GM18873 (cell line): ENCODE measurements around the gene DAAM2.

Experiments
- ATAC-seq: cut with Tn5 transposase; IDR thresholded peaks from one replicate; pipeline ENCODE4 v1.9.1; 2021; ENCODE audit warnings: mild to moderate bottlenecking, moderate library complexity, moderate number of reproducible peaks; ENCODE audit not compliant: unreplicated experiment, low FRiP score

The DAAM2 gene

DNA sequence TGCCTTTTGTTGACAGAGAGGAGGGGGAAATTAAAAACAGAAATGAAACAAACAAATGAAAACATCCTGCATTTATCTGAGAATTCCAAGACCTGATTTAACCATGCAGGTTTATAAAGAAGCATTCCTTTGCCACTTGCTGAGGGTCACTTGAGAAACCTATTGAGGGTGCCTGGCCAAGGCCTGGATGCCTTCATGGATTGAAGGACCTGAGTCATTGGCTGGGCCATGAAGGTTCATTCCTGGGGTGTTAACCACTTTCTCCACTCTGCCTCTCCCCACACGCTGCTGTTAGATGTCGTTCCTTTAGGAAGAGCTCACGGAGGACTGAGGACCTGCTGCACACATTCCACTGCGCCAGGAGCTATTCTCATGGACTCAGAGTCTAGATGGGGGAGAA is 49.7 kb downstream of the DAAM2 start:
- ATAC-seq, result no peak

DNA sequence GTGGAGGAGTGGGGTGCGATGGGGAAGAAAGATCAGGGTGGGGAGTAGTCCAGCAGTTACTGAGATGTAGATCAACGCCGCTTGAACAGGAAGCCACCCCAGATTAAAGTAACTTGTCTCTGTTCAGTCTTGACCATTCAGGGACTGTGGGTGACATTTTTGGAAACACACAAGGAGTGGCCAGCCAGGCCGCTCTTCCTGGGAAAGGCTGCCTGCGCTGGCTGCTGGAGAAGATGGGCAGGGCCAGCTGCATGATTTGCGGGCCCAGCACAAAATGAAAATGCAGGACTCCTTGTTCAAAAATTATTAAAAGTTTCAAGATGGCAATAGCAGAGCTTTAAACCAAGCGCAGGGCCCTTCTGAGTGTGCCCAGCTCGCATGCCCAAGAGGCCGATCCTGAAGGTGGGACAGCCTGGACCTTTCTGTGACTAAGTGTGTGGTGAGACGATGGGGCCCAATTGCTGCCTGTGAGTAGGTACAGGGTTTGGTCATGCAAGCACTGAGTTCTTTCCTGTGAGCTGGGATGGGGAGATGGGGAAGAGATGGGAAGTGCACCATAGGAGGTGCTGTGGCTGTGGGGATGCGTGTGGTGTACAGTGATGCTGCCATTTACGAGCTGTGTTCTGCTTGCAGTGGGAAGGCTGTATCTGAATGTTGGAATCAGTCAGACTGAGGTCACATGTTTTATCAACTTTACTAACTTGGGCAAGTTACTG is 51.3 kb downstream of the DAAM2 start:
- no peak for ATAC-seq

DNA sequence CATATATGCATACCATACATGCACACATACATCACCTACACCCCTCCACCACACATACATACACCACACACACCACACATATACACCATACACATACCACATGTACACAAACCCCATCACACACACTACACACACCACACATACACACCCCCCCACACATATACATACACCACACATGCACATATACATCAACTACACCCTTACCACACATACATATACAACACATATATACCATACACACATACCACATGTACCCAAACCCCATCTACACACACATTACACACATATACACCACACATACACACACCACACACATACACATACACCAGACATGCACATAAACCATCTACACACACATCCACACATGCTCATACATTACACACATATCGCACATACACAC is 52.7 kb downstream of the DAAM2 start:
- no peak for ATAC-seq

DNA sequence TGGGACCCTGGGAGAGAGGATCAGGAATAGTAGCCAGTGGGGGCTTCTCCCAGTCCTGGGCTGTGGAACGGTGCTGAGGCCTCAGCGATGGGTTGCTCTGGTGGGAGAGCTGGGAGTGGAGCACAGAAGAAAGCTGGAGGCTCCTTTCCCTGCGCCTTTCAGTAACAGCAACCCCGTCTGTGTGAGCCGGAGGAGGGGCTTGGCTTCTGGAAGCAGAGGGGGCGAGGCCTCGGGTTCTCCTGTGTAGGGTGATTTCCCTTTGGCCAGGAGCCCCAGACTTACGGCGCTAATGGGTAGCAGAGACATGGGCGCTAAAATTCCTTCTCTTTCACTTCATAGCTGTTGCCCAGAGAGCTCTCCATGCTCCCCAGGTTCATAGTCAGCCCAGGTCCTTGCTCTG is 55.0 kb downstream of the DAAM2 start:
- ATAC-seq, result no peak

DNA sequence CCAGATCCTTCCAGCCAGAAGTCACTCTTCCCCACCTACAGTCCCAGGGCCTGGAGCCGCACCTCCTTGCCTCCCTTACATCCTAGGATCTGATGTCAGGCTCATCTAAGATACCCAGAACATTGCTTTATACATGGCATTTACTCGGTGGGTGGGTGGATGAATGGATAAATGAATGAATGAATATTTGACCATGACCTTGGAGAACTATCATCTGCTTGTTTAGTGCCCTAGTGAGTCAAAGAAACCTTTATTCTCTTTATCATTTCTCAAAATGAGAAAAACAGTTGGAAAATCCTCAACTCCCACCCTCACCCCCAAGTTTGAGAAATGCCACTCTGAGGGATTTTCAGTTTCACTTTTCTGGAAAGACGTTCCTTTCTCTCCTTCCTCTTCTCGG is 56.0 kb downstream of the DAAM2 start:
- no peak for ATAC-seq

DNA sequence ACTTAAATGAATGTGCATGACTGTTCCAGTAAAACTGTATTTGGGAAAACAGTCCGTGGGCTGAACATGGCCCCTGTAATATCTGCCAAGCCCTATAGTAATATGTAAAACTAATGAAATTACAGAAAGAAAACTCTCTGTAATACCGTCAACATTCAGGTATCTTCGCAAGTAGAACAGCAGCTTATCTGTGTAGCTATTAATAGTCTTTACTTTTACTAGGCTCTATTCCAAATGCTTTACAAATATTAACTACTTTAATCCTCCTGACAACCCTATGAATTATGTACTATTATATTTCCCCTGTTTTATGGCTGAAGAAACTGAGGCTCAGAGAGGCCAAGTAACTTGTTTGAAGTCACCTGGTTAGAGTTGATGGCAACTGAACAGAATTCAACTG is 57.1 kb downstream of the DAAM2 start:
- ATAC-seq, result no peak

DNA sequence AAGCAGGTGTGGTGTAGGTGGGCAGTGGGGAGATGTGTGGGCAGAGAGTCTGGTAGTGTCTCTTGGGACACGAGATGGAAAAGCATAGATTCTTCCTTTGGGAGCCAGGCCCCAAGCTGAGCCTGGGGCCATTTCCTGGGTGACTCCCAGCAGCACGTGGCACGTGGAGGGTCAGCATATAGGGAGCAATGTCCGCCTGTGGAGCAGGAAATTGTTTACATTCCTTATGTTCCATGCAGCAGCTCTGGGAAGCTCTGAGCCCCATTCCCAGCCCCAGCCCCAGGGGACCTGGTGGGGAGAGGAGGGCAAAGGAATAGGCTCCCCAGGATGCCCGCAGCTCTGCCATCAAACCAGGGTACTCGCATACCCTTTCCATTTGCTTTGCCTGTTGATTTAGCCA is 57.6 kb downstream of the DAAM2 start:
- no peak for ATAC-seq

DNA sequence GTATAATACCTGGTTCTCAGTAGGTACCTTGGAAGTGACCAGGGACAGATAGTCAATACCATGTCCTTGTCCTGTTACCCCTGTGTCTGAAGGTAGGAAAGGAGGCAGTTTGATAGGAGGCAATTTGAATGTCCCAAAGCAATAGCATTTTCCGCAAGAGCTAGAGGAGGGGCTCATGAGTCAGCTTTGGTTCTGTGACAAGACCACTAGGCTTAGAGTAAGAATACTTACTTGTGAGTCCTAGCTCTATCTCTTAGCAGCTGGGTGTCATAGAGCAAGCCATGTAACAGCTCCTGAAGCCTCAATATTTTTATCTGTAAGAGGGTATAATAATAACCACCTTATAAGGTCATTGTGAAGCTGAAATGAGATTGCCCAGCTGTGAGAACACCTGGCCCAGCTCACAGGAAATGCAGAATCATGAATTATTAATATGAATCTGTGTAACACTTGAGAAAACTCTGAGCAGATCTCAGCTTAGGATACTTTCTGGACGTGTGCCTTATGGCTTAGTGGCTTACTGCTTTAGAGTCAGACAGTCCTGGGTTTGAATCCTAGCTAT is 58.6 kb downstream of the DAAM2 start:
- ATAC-seq, result no peak

DNA sequence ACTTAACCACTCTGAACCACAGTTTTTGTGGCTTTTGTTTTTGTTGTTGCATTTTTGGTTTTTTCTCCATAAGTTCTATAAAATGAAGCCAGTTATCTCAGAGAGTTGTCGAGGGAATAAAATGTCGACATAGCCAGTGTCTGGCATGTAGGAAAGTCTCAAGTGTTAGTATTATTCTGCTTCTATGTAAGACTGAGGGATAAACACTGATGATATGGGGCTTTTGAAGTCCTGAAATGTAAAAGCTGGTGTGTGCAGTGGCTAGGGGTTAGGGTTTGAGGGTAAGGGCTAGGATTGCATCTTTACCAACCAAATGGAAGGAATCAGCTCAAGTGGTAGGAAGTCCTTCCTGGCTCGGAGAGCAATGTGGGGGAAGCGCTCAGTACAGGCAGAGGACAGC is 59.2 kb downstream of the DAAM2 start:
- no peak for ATAC-seq

DNA sequence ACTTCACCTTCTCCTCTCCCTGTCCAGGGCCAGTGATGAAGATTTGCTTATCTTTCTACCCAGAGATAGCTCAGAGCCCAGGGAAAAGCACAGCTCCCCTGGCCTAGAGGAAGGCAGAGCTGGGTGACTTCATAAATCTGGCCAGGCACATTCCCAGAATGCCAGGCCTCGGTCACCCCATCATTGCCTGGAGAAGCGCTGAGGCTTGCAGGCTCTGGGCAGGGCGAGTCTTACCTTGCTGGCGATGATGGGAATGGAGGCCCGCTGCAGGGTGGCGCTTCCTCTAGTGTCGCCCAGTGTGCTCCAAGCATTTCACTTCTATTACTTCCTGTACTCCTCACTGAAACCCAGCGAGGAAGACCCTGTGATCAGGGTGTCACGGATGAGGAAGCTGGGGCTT is 60.1 kb downstream of the DAAM2 start:
- ATAC-seq, result no peak

DNA sequence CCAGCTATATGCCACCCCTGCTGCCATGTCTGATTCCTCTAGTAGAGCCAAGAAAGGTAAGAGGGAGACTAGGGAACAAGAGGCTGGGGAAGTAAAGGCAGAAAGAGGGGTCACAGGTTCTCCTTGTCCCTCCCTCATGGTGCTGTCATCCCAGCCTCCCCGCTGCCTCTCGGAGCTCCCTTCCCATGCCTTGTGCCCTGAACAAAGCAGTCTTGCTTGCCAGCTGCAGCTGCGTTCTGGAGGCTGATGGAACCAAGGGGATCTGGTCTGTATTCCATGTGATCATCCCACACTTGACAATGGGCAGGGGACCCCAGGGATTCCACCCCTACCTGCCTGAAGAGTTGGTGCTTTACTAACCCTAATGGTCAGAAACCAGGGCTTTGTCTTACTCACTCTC is 61.4 kb downstream of the DAAM2 start:
- ATAC-seq, result no peak

DNA sequence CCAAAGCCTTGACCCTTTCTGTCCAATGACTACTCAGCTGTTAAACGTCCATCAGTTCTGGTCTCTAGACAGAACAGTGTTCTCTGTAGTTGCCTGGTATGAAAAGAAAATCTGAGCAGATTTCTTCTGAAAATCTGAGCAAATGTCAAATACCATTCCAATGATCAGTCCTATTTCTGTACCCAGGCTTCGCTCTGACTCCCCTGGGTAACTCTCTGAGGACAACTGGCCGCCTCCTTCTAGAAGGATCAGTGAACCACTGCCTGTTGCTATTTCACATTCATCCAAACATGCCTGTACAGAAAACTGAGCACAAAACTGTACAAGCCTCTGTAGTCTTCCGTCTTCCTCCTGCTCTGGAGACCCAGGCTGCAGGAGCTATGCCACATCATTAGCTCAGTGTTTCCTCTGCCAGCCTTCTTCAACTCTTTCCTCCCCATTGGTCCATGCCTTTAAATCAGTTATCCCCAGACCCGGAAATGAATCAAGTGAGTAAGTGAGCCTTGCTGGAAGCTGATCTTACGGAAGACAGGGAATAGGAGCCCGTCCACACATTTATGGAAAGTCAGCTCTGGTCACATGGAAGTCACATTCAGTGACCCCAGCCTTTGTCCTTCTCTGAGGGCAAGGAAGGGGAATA is 63.3 kb downstream of the DAAM2 start:
- ATAC-seq, result no peak

DNA sequence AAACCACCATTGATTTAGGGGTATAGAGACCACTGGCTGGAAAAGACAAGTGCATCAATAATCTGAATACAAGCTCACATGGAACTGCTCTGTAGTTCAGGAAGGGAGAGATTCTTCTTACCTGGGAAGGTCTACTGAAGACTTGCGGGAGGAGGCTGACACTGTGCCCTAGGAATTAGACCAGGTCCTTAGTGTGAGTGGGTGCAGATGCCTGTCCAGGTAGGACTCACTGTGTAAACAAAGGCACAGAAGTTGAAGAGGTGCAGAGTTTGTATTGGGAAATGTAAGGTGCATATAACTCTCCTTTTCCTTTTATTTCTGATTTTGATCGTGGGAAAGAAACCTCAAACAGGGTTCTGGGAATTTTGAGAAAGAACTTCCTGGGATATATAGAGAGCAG is 66.8 kb downstream of the DAAM2 start:
- ATAC-seq, result no peak

DNA sequence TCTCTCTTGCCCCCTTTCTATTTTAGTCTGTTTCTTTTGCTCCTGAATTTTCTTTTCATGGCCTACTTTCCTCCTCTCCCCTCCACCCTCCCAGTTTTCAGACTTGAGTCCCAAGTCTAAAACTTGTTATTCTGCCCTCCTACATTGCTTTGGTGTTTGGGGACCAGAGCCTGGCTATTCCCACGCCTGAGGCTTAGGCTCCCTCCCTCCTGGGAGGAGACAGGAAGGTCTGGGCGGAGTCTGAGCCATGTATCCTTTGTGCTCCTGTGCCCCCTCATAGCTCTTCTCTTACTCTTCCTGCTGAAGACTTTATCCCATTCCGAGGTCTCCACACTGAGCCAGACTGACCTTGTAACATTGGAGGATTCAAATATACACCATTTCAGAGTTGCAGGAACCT is 69.5 kb downstream of the DAAM2 start:
- ATAC-seq, result no peak

DNA sequence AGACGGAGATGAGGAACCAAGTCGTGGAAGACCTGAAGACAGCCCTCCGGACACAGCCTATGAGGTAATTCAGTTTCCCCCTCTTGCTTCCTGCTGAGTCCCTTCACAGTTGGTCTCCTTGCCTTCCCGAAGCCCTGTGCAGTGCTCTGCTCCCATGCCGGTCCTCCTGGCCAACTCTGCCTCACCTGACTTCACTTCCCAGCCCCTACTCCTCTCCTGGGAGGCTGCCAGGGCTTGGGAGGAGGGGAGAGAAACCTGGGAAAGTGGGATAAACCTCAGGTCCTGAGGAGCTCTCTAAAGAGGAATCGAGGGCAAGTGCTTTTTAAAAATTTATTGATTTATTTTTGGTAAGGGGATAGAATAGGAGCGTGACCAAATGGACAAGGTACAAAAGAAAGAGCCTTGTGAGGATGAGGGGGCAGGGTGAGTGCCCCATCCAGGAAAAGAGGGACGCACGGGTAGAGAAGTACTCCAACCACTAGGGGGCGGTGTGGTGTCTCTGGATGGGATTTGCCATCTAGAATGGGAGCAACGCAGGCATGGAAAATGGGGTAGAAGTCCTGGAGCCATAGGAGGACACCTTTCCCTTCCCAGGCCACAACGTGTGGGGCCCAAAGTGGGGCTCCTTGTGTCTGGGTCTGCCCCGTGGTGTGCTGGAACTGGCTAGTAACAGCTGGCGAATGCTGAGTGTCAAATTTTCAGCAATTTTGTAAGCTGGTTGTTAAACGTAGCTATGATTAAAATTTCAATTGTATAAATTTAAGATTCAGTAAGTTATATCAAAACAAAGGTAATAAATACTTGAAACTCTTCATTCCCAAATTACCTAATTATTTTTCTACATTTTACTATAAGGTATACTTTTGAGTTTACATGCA is 73.1 kb downstream of the DAAM2 start:
- no peak for ATAC-seq

DNA sequence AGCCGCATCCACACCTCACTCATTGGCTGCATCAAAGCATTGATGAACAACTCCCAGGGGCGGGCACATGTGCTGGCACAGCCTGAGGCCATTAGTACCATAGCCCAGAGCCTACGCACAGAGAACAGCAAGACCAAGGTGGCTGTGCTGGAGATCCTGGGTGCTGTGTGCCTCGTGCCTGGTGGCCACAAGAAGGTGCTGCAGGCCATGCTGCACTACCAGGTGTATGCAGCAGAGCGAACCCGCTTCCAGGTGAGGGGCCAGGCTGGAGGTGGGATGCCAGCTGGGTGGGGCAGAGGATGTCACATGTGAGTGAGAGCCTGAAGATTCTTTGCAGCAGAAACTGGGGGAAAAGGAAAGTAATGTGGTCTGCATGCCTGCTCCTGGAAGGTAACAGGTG is 75.4 kb downstream of the DAAM2 start:
- no peak for ATAC-seq

DNA sequence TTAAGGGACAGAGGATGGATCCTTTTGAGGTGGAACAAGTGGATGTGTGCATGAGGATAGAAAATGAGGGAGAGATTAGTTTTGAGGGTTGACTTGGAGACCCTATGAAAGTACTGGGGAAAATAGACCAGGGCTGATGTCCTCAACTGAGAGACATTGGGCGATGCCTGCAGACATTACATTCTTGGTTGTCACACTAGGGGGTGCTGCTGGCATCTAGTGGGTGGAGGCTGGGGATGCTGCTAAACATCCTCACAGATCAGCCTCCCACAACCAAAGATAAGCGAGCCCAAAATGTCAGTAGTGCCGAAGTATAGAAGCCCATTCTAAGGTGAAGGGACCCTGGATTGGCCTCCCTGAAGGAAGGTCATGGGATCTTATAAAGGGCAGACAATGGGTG is 78.8 kb downstream of the DAAM2 start:
- no peak for ATAC-seq

DNA sequence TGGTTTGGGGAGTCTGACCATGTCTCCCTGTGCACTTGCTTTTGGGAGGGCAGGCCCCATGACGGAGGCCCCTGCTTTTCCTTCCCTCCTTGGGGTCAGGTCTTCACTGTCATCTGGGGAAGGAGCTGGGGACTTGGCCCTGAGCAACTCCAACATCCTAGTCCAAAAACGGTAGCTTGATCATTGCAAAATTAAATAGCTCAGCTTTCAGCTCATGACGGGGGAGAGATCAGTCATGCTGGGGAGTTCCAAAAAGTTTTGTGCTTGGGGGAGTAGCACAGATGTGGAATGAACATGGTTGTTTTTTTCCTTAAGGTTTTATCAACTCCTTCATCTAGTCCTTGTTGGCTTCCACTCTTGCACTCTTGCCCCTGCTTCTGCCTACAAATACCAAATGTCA is 81.3 kb downstream of the DAAM2 start:
- ATAC-seq, result no peak

DNA sequence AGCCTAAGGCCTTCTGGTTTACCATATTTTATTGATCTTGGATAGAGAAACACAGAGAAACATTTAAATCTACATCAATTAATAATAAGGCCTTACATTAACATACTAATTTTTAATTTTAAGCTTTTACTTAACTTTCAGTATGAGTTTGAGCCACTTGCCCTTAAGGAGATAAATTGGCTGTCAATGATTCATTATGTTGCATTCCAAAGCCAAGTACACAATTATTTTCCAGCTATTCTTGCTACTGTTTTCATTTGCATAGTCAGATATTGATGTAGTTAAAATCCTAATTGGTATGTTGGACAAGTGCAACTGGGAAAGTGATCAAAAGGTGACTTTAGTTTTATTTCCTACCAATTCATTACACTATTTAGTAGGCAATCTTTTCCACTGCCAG is 83.9 kb downstream of the DAAM2 start:
- ATAC-seq, result no peak

DNA sequence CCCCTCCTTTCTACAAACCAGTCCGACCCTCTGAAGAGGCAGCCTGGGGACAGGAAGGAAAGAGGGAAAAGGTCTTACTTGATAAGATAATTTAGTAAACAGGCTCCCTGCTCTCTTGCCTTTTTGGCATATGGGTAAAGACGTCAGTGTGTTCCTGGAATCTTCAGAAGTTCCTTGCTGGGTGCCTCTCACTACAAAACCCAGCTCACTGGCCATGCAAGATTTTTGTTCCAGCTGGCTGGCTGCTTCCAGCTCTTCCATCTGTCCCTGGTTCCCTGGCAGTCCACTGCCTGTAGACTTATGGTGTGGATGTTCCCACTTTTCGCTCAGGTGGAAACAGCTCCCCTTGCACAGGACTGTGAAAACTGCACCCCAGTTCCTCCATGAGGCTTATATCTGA is 84.7 kb downstream of the DAAM2 start:
- ATAC-seq, result no peak

DNA sequence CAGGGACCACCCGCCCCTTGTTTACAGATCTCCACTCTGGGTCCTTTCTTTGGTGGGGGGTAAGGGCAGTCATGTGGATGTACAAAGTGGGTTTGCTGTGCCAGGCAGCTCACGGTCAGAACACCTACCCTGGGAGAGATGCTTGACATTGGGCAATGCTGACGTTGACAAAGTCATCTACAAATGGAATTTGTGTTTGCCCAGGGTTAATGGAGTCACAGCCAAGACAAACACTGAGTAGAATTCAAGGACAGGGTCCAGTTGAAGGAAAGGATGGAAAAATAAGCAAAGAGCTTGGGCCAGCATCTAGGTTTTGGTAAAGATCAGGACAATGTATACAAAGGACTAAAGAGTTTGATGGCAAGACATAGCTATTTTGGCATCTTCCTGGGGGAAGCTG is 87.4 kb downstream of the DAAM2 start:
- ATAC-seq, result no peak
